HCT116 (cell line): ENCODE results near the gene GPR78. TPM values are rescaled to one million over a fixed set of nuclear protein-coding genes. Genes with fewer than 3 reads are reported as not detected.

Experiments
- ATAC-seq: fragments of 200-7000 bp; cut with Tn5 transposase; 2 replicates; pipeline ENCODE4 v1.9.1; 2020; ENCODE audit warnings: mild to moderate bottlenecking, moderate library complexity
- BruUV-seq: library from RNA; stranded (reverse); fragments of 400-500 nt; replicated peaks from 2 replicates; lab custom pipeline; 2021; lab: Mats Ljungman, UMichigan
- CTCF ChIA-PET: fragments of 300-600 bp; sonication (Branson Sonifier 250); formaldehyde crosslinking; loops from one replicate; lab custom pipeline; 2021; ENCODE audit warnings: antibody characterized with exemption; lab: Charles Lee
- POLR2A ChIA-PET: fragments of 300-600, 350-600 bp; sonication (Branson Sonifier 250); formaldehyde crosslinking; loops from one replicate; lab custom pipeline; 2021; ENCODE audit warnings: antibody characterized with exemption; lab: Charles Lee
- RAD21 ChIA-PET, 2 experiments: fragments of 300-600 bp; sonication (Branson Sonifier 250); formaldehyde crosslinking; loops; one replicate each; lab custom pipeline; 2023; ENCODE audit warnings: low total read pairs in 2 of 2; ENCODE audit not compliant: uncharacterized antibody in 2 of 2, unreplicated experiment in 2 of 2, low non-redundant PET in 1 of 2; lab: Charles Lee
- DNase-seq: peaks from one replicate; pipeline ENCODE4 v3.0.0-alpha.2; 2010; ENCODE audit warnings: low read depth, low spot score
- H2AFZ ChIP-seq: fragments of 200-600 bp; shearing (Covaris generic), sonication (generic); 2 replicates; pipeline ENCODE4 v1.6.1; 2017; ENCODE audit warnings: low read depth, mixed run types, mixed read lengths, antibody characterized with exemption, low read length; ENCODE audit not compliant: poor library complexity, severe bottlenecking
- H3K27ac ChIP-seq: 2 replicates; pipeline ENCODE4 v1.5.1; 2012; ENCODE audit warnings: low read depth, low read length
- H3K27me3 ChIP-seq: fragments of 200-600 bp; sonication (generic); 2 replicates; pipeline ENCODE4 v1.6.1; 2016; ENCODE audit warnings: mixed run types, low read length, mixed read lengths; ENCODE audit not compliant: insufficient read depth
- H3K36me3 ChIP-seq, 2 experiments: fragments of 200-500 bp in 1 of 2; fragments of 200-600 bp in 1 of 2; sonication (Bioruptor generic) in 1 of 2; sonication (generic) in 1 of 2; 2 replicates each; pipeline versions ENCODE4 v1.5.1 to v1.6.1; 2014 to 2016; ENCODE audit warnings: low read length in 2 of 2, inconsistent platforms in 1 of 2, mixed read lengths in 1 of 2, mixed run types in 1 of 2; ENCODE audit not compliant: insufficient read depth in 2 of 2, control insufficient read depth in 1 of 2
- H3K4me1 ChIP-seq, 2 experiments: fragments of 200-600 bp in 1 of 2; sonication (generic) in 1 of 2; 2 replicates each; pipeline versions ENCODE4 v1.5.1 to v1.6.1; 2012 to 2017; ENCODE audit warnings: low read length in 2 of 2, inconsistent platforms in 1 of 2, mild to moderate bottlenecking in 1 of 2, mixed read lengths in 1 of 2, mixed run types in 1 of 2, moderate library complexity in 1 of 2; ENCODE audit not compliant: insufficient read depth in 2 of 2, control insufficient read depth in 1 of 2
- H3K4me2 ChIP-seq: fragments of 200-600 bp; sonication (generic); 2 replicates; pipeline ENCODE4 v1.6.1; 2017; ENCODE audit warnings: mixed run types, low read length, mixed read lengths
- H3K4me3 ChIP-seq, 2 experiments: fragments of 200-600 bp in 1 of 2; sonication (generic) in 1 of 2; replicated peaks in 1 of 2; 2 replicates each; pipeline ENCODE4 v1.5.1; 2011 to 2016; ENCODE audit warnings: low read length in 2 of 2, control low read depth in 1 of 2, low read depth in 1 of 2, mild to moderate bottlenecking in 1 of 2, mixed read lengths in 1 of 2, mixed run types in 1 of 2
- H3K79me2 ChIP-seq: fragments of 200-600 bp; sonication (generic); 2 replicates; pipeline ENCODE4 v1.6.1; 2017; ENCODE audit warnings: mild to moderate bottlenecking, mixed run types, low read length, moderate library complexity, mixed read lengths; ENCODE audit not compliant: insufficient read depth
- H3K9ac ChIP-seq: fragments of 200-600 bp; sonication (generic); 2 replicates; pipeline ENCODE4 v1.6.1; 2016; ENCODE audit warnings: low read length, mixed read lengths
- H3K9me2 ChIP-seq: fragments of 200-600 bp; sonication (generic), shearing (Covaris generic); 2 replicates; pipeline ENCODE4 v1.6.1; 2017; ENCODE audit warnings: mixed run types, mild to moderate bottlenecking, moderate library complexity; ENCODE audit not compliant: insufficient read depth
- H3K9me3 ChIP-seq, 2 experiments: fragments of 200-500 bp in 1 of 2; fragments of 200-600 bp in 1 of 2; sonication (Bioruptor generic) in 1 of 2; sonication (generic) in 1 of 2; 2 replicates each; pipeline ENCODE4 v1.6.1; 2014 to 2017; ENCODE audit warnings: low read length in 2 of 2, mixed read lengths in 2 of 2, inconsistent platforms in 1 of 2, low read depth in 1 of 2, mild to moderate bottlenecking in 1 of 2, mixed run types in 1 of 2, moderate library complexity in 1 of 2; ENCODE audit not compliant: control insufficient read depth in 1 of 2, insufficient read depth in 1 of 2
- H4K20me1 ChIP-seq: fragments of 200-600 bp; sonication (generic), shearing (Covaris generic); 2 replicates; pipeline ENCODE4 v1.6.1; 2017; ENCODE audit warnings: mixed run types, mild to moderate bottlenecking, moderate library complexity; ENCODE audit not compliant: insufficient read depth
- ATF3 ChIP-seq: IDR thresholded peaks from 2 replicates; pipeline ENCODE4 v1.6.1; 2012
- POLR2A ChIP-seq: IDR thresholded peaks from 2 replicates; pipeline ENCODE4 v1.7.0; 2011; ENCODE audit warnings: borderline replicate concordance; ENCODE audit not compliant: insufficient read depth, insufficient read length; ENCODE audit errors: extremely low read depth
- intact Hi-C: fragments of 100-400 bp; cut with micrococcal nuclease; formaldehyde crosslinking; loops from 2 replicates; pipeline ENCODE4 v1.10.0; 2022
- total RNA-seq: library from RNA; stranded (reverse); gene quantifications from one replicate; pipeline ENCODE4 v1.2.1, GENCODE V29; 2021; ENCODE audit not compliant: unreplicated experiment

GPR78 gene
- total RNA-seq, 1 experiment from 2014 or later = not detected

- intact Hi-C loops = no loop called here
- ChIA-PET RAD21 (no interaction called here), CTCF (interaction anchor here (0.6 kb wide), 1 partner anchor 19 kb away, joined by 3 read pairs; no protein-coding TSS in a partner anchor), POLR2A (interaction anchor here (1.1 kb wide), 1 partner anchor 24 kb away, joined by 3 read pairs; no protein-coding TSS in a partner anchor)
- H3K4me3 ChIP-seq = no peak overlapping the region
- DNase-seq = no peak
- peaks cover 20 to 46% of the 10 kb centered on the region in 2 experiments for H3K4me1 ChIP-seq
- no peak for TF ChIP-seq POLR2A
- TF ChIP-seq, all 23 proteins: peak for 0
- no peak overlapping the region for H2AFZ ChIP-seq
- H3K27me3 ChIP-seq = no peaks in the 10 kb centered on the region
- H3K27ac ChIP-seq = no peak overlapping the region
- H3K9ac ChIP-seq = no peak overlapping the region
- H3K9me3 ChIP-seq = no peaks in the 10 kb centered on the region
- H3K36me3 ChIP-seq = no peaks in the 10 kb centered on the region
- H4K20me1 ChIP-seq = no peaks in the 10 kb centered on the region
- H3K4me2 ChIP-seq = peak overlapping the region; percentile 63
- no peak for ATAC-seq
- no TSS peak for BruUV-seq
- no peaks in the 10 kb centered on the region for H3K79me2 ChIP-seq
- H3K9me2 ChIP-seq = no peaks in the 10 kb centered on the region
Measured at GRCh38 chr4:8539661-8540060, 40.5 kb upstream of the GPR78 start.

GRCh38 chr4:8540072-8540471 lies 40.1 kb upstream of the GPR78 start:
- ChIA-PET RAD21 (no interaction called here), POLR2A (no interaction called here), CTCF (no interaction called here)
- Histone ChIP-seq H3K4me3 (no peak overlapping the region), H3K4me2 (no peak overlapping the region; the same call in 1 of the 2 replicates), H3K9ac (no peak overlapping the region), H4K20me1 (no peaks in the 10 kb centered on the region), H3K4me1 (peaks cover 19 to 42% of the 10 kb centered on the region in 2 experiments), H3K9me3 (no peaks in the 10 kb centered on the region)
- ATAC-seq = no peak
- TF ChIP-seq POLR2A (no peak), ATF3 (no peak)
- TF ChIP-seq, all 23 proteins: peak for 0
- Histone ChIP-seq H3K79me2 (no peaks in the 10 kb centered on the region), H3K36me3 (no peaks in the 10 kb centered on the region), H3K9me2 (no peaks in the 10 kb centered on the region), H3K27me3 (no peaks in the 10 kb centered on the region), H2AFZ (no peak overlapping the region), H3K27ac (no peak overlapping the region)
- DNase-seq = no peak
- intact Hi-C loops = no loop called here
- no TSS peak for BruUV-seq
